K562 (cell line): Measurements from ENCODE around the gene LRP1. TPM values are rescaled to one million over a fixed set of nuclear protein-coding genes. Genes with fewer than 3 reads are reported as not detected.
A peak's percentile ranks its signal among the peaks of the same experiment; 100 is the strongest.

Experiments used
- ATF6 ChIP-seq: sonication (generic); formaldehyde crosslinking; IDR thresholded peaks from 2 replicates; pipeline ENCODE4 v1.4.0; 2020; ENCODE audit warnings: mild to moderate bottlenecking, missing genetic modification reagents
- CCNT2 ChIP-seq: IDR thresholded peaks from 2 replicates; pipeline ENCODE4 v1.6.1; 2011; ENCODE audit warnings: borderline replicate concordance, low read depth, mild to moderate bottlenecking, moderate library complexity, mixed read lengths, low read length; ENCODE audit not compliant: insufficient read length; ENCODE audit errors: extremely low read depth
- CEBPB ChIP-seq: fragments of 450-650 bp; IDR thresholded peaks from 2 replicates; pipeline ENCODE4 v1.6.1; 2016; ENCODE audit warnings: missing genetic modification characterization, missing compliant biosample characterization
- DIDO1 ChIP-seq: fragments of 450-650 bp; IDR thresholded peaks from 2 replicates; pipeline ENCODE4 v1.6.1; 2016; ENCODE audit warnings: low read depth, missing biosample characterization, missing genetic modification characterization
- HDAC2 ChIP-seq: fragments of 450-650 bp; IDR thresholded peaks from 2 replicates; pipeline ENCODE4 v1.6.1; 2016; ENCODE audit warnings: mild to moderate bottlenecking
- HMG20A ChIP-seq: fragments of 450-650 bp; formaldehyde crosslinking; conservative IDR thresholded peaks from 2 replicates; pipeline ENCODE4 v1.4.0; 2020; ENCODE audit warnings: mild to moderate bottlenecking, mixed read lengths
- HMGXB4 ChIP-seq: sonication (generic); formaldehyde crosslinking; IDR thresholded peaks from 2 replicates; pipeline ENCODE4 v1.8.1; 2023; ENCODE audit warnings: mild to moderate bottlenecking, missing genetic modification reagents
- MGA ChIP-seq: fragments of 450-650 bp; IDR thresholded peaks from 2 replicates; pipeline ENCODE4 v1.6.1; 2016; ENCODE audit warnings: mild to moderate bottlenecking, moderate library complexity
- PHB ChIP-seq: fragments of 250-450 bp; sonication (Bioruptor Pico); IDR thresholded peaks from 2 replicates; pipeline ENCODE4 v1.5.0; 2021
- PKNOX1 ChIP-seq: fragments of 450-650 bp; IDR thresholded peaks from 2 replicates; pipeline ENCODE4 v1.6.1; 2016
- ZEB2 ChIP-seq: fragments of 450-650 bp; IDR thresholded peaks from 2 replicates; pipeline ENCODE4 v1.6.1; 2016
- polyA plus RNA-seq, 8 experiments: library from polyadenylated mRNA; depleted of rRNA in 4 of 8; stranded (reverse) in 5 of 8; unstranded in 3 of 8; fragments of >200 nt; fragmentation: Nextera tagmentation in 2 of 8; fragmentation: Illumina TruSeq in 1 of 8; extraction: Ambion mirVana in 2 of 8; extraction: Trizol in 1 of 8; gene quantifications; 2 replicates each; pipeline versions ENCODE4 v1.2.1 to v1.2.3, GENCODE V29; 2011 to 2014; ENCODE audit warnings: inconsistent platforms in 1 of 8, missing spikeins in 1 of 8
- total RNA-seq, 7 experiments: library from RNA; depleted of rRNA in 6 of 7; stranded (reverse); fragments of >200 nt in 6 of 7; fragmentation: Illumina TruSeq in 2 of 7; extraction: Trizol in 2 of 7; gene quantifications; 2 replicates each; pipeline versions ENCODE4 v1.2.1 to v1.2.3, GENCODE V29; 2011 to 2021; ENCODE audit warnings: low replicate concordance in 1 of 7

Gene LRP1
- total and polyA plus RNA-seq, 9 of the 15 experiments (the other 6 are each of a cell fraction or from before 2014, with no cell fraction given) = 0.04 to 0.64 (median 0.19) TPM; not detected in 2

- TF ChIP-seq MGA = no peak
- no peak for TF ChIP-seq CCNT2
- peak; percentile 89 for TF ChIP-seq PKNOX1
- TF ChIP-seq ATF6 (CRISPR knock-in tag) = no peak
- no peak for TF ChIP-seq PHB
- no peak for TF ChIP-seq ZEB2
- TF ChIP-seq HMGXB4 (CRISPR knock-in tag) = no peak
- peak; percentile 79 for TF ChIP-seq CEBPB (tag)
- no peak for TF ChIP-seq DIDO1
- no peak for TF ChIP-seq HDAC2
- no peak for TF ChIP-seq HMG20A (CRISPR knock-in tag)
These were observed 11.7 kb downstream of the LRP1 start (continued) for GRCh38 chr12:57139796-57140649.
